Posterior vena cava (tissue), 2 donors: ENCODE measurements around the gene DBI. TPM values are rescaled to one million over a fixed set of nuclear protein-coding genes. Genes with fewer than 3 reads are reported as not detected.
"Not testable (repeated sequence)": the region's sequence is repeated elsewhere in the genome, so short reads cannot be mapped to it uniquely, and the experiment has no call there.

Experiments
- DNase-seq: peaks from one replicate; pipeline ENCODE4 v3.0.0-alpha.2; 2020; ENCODE audit warnings: low spot score
- intact Hi-C, 2 donors: fragments of 100-400 bp; cut with DNase I; formaldehyde crosslinking; loops; one replicate each; pipeline versions ENCODE4 v1.14.1 to v1.14.2; 2022 to 2023
- total RNA-seq, 2 donors: library from RNA; stranded (reverse); fragmentation: NEBNext Ultra II Directional; extraction: Animal tissue kit (Norgen Biotek cat#: 25700); gene quantifications; one replicate each; pipeline ENCODE4 v1.2.1, GENCODE V29; 2021
- donor health status: DM: yes; HTN: yes; CAD: no.
- donor health status: DM: yes; HTN: yes; CAD: no.

DBI gene
- total RNA-seq, 2 donors from 2014 or later: 56.6 to 63.1 TPM

- peak; percentile 90 for DNase-seq
- intact Hi-C loops: no loop called here
Observed at GRCh38 chr2:119387381-119388129, 20.8 kb downstream of the DBI start.

- intact Hi-C loops: no loop called here
- peak; percentile 85 for DNase-seq
Observed at GRCh38 chr2:119389615-119390306, 23.0 kb downstream of the DBI start.

GRCh38 chr2:119393971-119394748 is 27.4 kb downstream of the DBI start:
- intact Hi-C loops: no loop called here
- no peak for DNase-seq

- no peak for DNase-seq
Observed at GRCh38 chr2:119397196-119397595, 30.4 kb downstream of the DBI start.

GRCh38 chr2:119402106-119402505 is 35.3 kb downstream of the DBI start:
- intact Hi-C loops: no loop called here
- no peak for DNase-seq

More at GRCh38 chr2:119397196-119397595, 30.4 kb downstream of the DBI start:
- intact Hi-C loops: no loop called here

- intact Hi-C loops: no loop called here
- no peak for DNase-seq
Observed at GRCh38 chr2:119402645-119403560, 36.1 kb downstream of the DBI start.

- not testable (repeated sequence) for DNase-seq
- intact Hi-C loops: loop anchor here in 1 of 2 donors (1.0 kb wide), 1 partner anchor 35 kb away; no protein-coding TSS in a partner anchor
Observed at GRCh38 chr2:119403618-119404017, 36.8 kb downstream of the DBI start.

GRCh38 chr2:119405151-119405550 is 38.4 kb downstream of the DBI start:
- intact Hi-C loops: loop anchor here in 1 of 2 donors (5.0 kb wide), 1 partner anchor 72 kb away; no protein-coding TSS in a partner anchor
- no peak for DNase-seq

GRCh38 chr2:119407430-119408220 is 40.8 kb downstream of the DBI start:
- intact Hi-C loops: loop anchor here (2.0 to 5.0 kb wide), 2 partner anchors 69 to 70 kb away; no protein-coding TSS in a partner anchor
- no peak for DNase-seq

- no peak for DNase-seq
Observed at GRCh38 chr2:119408221-119408619, 41.4 kb downstream of the DBI start.

GRCh38 chr2:119409506-119409905 is 42.7 kb downstream of the DBI start:
- intact Hi-C loops: loop anchor here in 1 of 2 donors (5.0 kb wide), 1 partner anchor 68 kb away; no protein-coding TSS in a partner anchor
- no peak for DNase-seq

More at GRCh38 chr2:119408221-119408619, 41.4 kb downstream of the DBI start:
- intact Hi-C loops: loop anchor here in 1 of 2 donors (5.0 kb wide), 1 partner anchor 69 kb away; no protein-coding TSS in a partner anchor

- intact Hi-C loops: no loop called here
- no peak for DNase-seq
Observed at GRCh38 chr2:119414894-119415293, 48.1 kb downstream of the DBI start.

GRCh38 chr2:119415630-119416029 is 48.9 kb downstream of the DBI start:
- no peak for DNase-seq
- intact Hi-C loops: no loop called here

- DNase-seq: no peak
- intact Hi-C loops: no loop called here
Observed at GRCh38 chr2:119416299-119416923, 49.6 kb downstream of the DBI start.

- intact Hi-C loops: no loop called here
- DNase-seq: no peak
Observed at GRCh38 chr2:119417908-119418307, 51.1 kb downstream of the DBI start.

GRCh38 chr2:119419065-119419464 is 52.3 kb downstream of the DBI start:
- no peak for DNase-seq
- intact Hi-C loops: no loop called here

- DNase-seq: no peak
- intact Hi-C loops: no loop called here
Observed at GRCh38 chr2:119419803-119420508, 53.2 kb downstream of the DBI start.
